Mesothelial cell of epicardium (in vitro differentiated cells): ENCODE data around the gene OR51M1. TPM values are rescaled to one million over a fixed set of nuclear protein-coding genes. Genes with fewer than 3 reads are reported as not detected.
"Not testable (repeated sequence)": the region's sequence is repeated elsewhere in the genome, so short reads cannot be mapped to it uniquely, and the experiment has no call there.

ENCODE experiments used
- DNase-seq, 2 experiments: peaks; one replicate each; pipeline ENCODE4 v3.0.0; 2021; ENCODE audit warnings: low spot score in 2 of 2; ENCODE audit not compliant: unreplicated experiment in 2 of 2
- H3K27ac Mint-ChIP-seq: 2 replicates; pipeline ENCODE4 v1.8.0; 2021; ENCODE audit warnings: mixed read lengths
- H3K27me3 Mint-ChIP-seq: 2 replicates; pipeline ENCODE4 v1.8.0; 2021; ENCODE audit warnings: low read depth, mixed read lengths
- H3K36me3 Mint-ChIP-seq: 2 replicates; pipeline ENCODE4 v1.8.0; 2021; ENCODE audit warnings: mixed read lengths
- H3K4me1 Mint-ChIP-seq: 2 replicates; pipeline ENCODE4 v1.8.0; 2021; ENCODE audit warnings: mixed read lengths
- H3K4me3 Mint-ChIP-seq: 2 replicates; pipeline ENCODE4 v1.8.0; 2021; ENCODE audit warnings: mild to moderate bottlenecking, moderate library complexity, mixed read lengths
- H3K9me3 Mint-ChIP-seq: 2 replicates; pipeline ENCODE4 v1.8.0; 2021; ENCODE audit warnings: mixed read lengths
- CTCF ChIP-seq: fragments of 200-600 bp; sonication (generic); IDR thresholded peaks from one replicate; pipeline ENCODE4 v1.5.0; 2021; ENCODE audit warnings: antibody characterized with exemption; ENCODE audit not compliant: unreplicated experiment
- total RNA-seq: library from RNA; stranded (reverse); gene quantifications from 3 replicates; pipeline ENCODE4 v1.2.1, GENCODE V29; 2021

Gene OR51M1
- total RNA-seq, 1 donor from 2014 or later: not detected

GRCh38 chr11:5343474-5344335 lies 39.9 kb upstream of the OR51M1 start, which contains the start of gene OR51B5:
Gene OR51B5, minus strand, starts transcription at chr11:5343524. Its CDS starts 0 bp downstream, at chr11:5343524.
- DNase-seq: no peak
- H3K27ac Mint-ChIP-seq: no peak within 1 kb of the TSS
- no peak within 1 kb of the TSS for H3K4me3 Mint-ChIP-seq
- H3K9me3 Mint-ChIP-seq: no peaks in the 10 kb centered on the region
- no peaks in the 10 kb centered on the region for H3K4me1 Mint-ChIP-seq
- H3K27me3 Mint-ChIP-seq: peaks cover 16% of the 10 kb centered on the region
- no peaks in the 10 kb centered on the region for H3K36me3 Mint-ChIP-seq
- TF ChIP-seq CTCF: no peak

DNA sequence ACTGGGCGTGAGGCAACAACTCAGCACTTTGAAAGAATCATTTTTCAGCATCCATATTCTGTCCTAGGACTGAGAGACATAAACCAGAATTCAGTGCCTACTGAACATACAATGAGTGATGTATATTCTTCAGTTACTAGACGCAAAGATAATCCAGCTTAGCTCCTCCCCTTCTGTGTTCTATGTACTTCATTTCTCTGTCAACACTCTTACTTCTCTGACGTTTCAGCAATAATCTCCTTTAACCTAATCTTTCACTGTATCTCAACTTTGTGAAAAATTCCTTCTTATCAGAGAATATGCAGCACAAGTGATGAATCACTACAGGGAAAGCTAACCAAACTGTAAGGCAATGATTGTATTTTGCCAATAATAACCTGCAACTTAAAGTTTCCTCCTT lies 37.8 kb upstream of the OR51M1 start:
- no peak for DNase-seq
- no peak overlapping the region for H3K4me3 Mint-ChIP-seq

DNA sequence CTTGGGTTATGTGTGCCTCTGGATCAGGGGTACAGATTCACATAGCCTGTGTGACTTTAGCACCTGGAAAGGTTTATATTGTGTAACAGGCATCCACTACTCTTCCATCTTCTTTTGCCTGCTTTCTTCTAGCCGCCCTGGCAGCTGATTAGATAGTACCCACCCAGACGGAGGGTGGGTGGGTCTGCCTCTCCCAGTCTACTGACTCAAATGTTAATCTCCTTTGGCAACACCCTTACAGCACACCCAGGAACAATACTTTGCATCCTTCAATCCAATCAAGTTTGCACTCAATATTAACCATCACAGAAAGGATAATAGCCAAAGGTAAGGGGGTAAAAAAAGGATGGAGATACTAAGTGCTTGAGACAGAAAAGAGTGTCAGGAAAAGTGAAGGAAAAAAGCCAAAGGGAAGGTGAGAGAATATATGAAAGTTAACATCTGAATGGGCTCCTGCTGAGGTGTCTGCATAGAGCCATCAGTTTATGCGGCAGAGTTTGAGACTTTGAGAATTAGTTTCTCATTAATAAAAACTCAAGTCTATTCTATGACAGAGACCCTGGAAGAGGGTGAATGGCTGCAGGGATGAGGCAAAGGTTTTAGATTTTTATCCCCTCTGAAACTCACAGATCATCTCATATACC lies 34.9 kb upstream of the OR51M1 start:
- Mint-ChIP-seq H3K36me3 (no peaks in the 10 kb centered on the region), H3K27ac (no peak overlapping the region), H3K27me3 (peaks cover 24% of the 10 kb centered on the region), H3K9me3 (no peaks in the 10 kb centered on the region), H3K4me3 (no peak overlapping the region), H3K4me1 (no peaks in the 10 kb centered on the region)
- no peak for TF ChIP-seq CTCF
- DNase-seq: no peak

More for the DNA sequence above, 37.8 kb upstream of the OR51M1 start:
- H3K27me3 Mint-ChIP-seq: peaks cover 24% of the 10 kb centered on the region
- no peak for TF ChIP-seq CTCF
- no peaks in the 10 kb centered on the region for H3K36me3 Mint-ChIP-seq
- no peak overlapping the region for H3K27ac Mint-ChIP-seq
- no peaks in the 10 kb centered on the region for H3K9me3 Mint-ChIP-seq
- H3K4me1 Mint-ChIP-seq: no peaks in the 10 kb centered on the region

DNA sequence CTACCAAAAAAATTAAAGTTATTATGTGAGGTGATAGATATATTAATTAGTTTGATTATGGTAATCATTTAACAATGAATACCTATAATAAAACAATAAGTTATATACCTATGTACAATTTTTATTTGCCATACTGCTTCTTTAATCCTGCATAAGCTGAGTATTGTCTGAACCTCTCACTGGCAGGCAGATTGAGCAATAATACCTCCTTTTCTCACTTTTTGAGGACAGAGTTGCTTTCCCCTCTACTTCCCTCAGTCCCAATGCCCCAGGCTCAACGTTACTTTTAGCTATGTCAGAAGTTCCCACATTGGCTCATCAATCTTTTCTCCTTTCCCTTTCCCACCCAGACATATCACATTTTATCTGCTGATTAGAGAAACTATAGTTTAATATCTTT lies 34.1 kb upstream of the OR51M1 start:
- no peaks in the 10 kb centered on the region for H3K9me3 Mint-ChIP-seq
- peaks cover 24% of the 10 kb centered on the region for H3K27me3 Mint-ChIP-seq
- TF ChIP-seq CTCF: no peak
- H3K4me3 Mint-ChIP-seq: no peak overlapping the region
- H3K36me3 Mint-ChIP-seq: no peaks in the 10 kb centered on the region
- no peak for DNase-seq
- no peak overlapping the region for H3K27ac Mint-ChIP-seq
- H3K4me1 Mint-ChIP-seq: no peaks in the 10 kb centered on the region

- no peak within 1 kb of the TSS for H3K4me3 Mint-ChIP-seq
- peaks cover 24% of the 10 kb centered on the region for H3K27me3 Mint-ChIP-seq
- no peaks in the 10 kb centered on the region for H3K4me1 Mint-ChIP-seq
- H3K36me3 Mint-ChIP-seq: no peaks in the 10 kb centered on the region
- TF ChIP-seq CTCF: no peak
- DNase-seq: no peak
- no peaks in the 10 kb centered on the region for H3K9me3 Mint-ChIP-seq
- H3K27ac Mint-ChIP-seq: no peak within 1 kb of the TSS
Observed at GRCh38 chr11:5351208-5351607, 32.4 kb upstream of the OR51M1 start, which contains the start of gene OR51B6. Gene OR51B6, plus strand, starts transcription at chr11:5351508. Its CDS starts 0 bp downstream, at chr11:5351508.

- DNase-seq, H3K36me3 Mint-ChIP-seq, H3K27me3 Mint-ChIP-seq, H3K4me3 Mint-ChIP-seq, H3K4me1 Mint-ChIP-seq, H3K27ac Mint-ChIP-seq, H3K9me3 Mint-ChIP-seq: not testable (repeated sequence)
Observed at GRCh38 chr11:5356031-5356430, 27.6 kb upstream of the OR51M1 start.
